HG03457 (cell line): ENCODE results near the gene PRTFDC1.
"Not testable (repeated sequence)": the region's sequence is repeated elsewhere in the genome, so short reads cannot be mapped to it uniquely, and the experiment has no call there.

Source experiments
- ATAC-seq: cut with Tn5 transposase; IDR thresholded peaks from one replicate; pipeline ENCODE4 v1.9.1; 2021; ENCODE audit warnings: moderate number of reproducible peaks; ENCODE audit not compliant: unreplicated experiment

PRTFDC1 gene

GRCh38 chr10:24935504-24936292 is 16.7 kb downstream of the PRTFDC1 start:
- ATAC-seq: no peak

- ATAC-seq: no peak
These were observed 21.2 kb downstream of the PRTFDC1 start for GRCh38 chr10:24931236-24931635.

- no peak for ATAC-seq
These were observed 22.0 kb downstream of the PRTFDC1 start for GRCh38 chr10:24930427-24930826.

GRCh38 chr10:24929904-24930303 is 22.5 kb downstream of the PRTFDC1 start:
- ATAC-seq: no peak

- ATAC-seq: no peak
These were observed 23.3 kb downstream of the PRTFDC1 start for GRCh38 chr10:24929056-24929544.

- no peak for ATAC-seq
These were observed 24.2 kb downstream of the PRTFDC1 start for GRCh38 chr10:24928163-24928562.

- no peak for ATAC-seq
These were observed 25.8 kb downstream of the PRTFDC1 start for GRCh38 chr10:24926557-24926956.

- no peak for ATAC-seq
These were observed 26.6 kb downstream of the PRTFDC1 start for GRCh38 chr10:24925799-24926198.

GRCh38 chr10:24924483-24924882 is 27.9 kb downstream of the PRTFDC1 start:
- not testable (repeated sequence) for ATAC-seq

GRCh38 chr10:24922222-24922868 is 30.1 kb downstream of the PRTFDC1 start:
- not testable (repeated sequence) for ATAC-seq

GRCh38 chr10:24920907-24921881 is 31.2 kb downstream of the PRTFDC1 start:
- peak; percentile 79 for ATAC-seq

GRCh38 chr10:24920192-24920591 is 32.2 kb downstream of the PRTFDC1 start:
- not testable (repeated sequence) for ATAC-seq

GRCh38 chr10:24919629-24920028 is 32.8 kb downstream of the PRTFDC1 start:
- not testable (repeated sequence) for ATAC-seq

GRCh38 chr10:24917979-24918378 is 34.4 kb downstream of the PRTFDC1 start:
- no peak for ATAC-seq

- ATAC-seq: no peak
These were observed 34.9 kb downstream of the PRTFDC1 start for GRCh38 chr10:24917493-24917892.

- no peak for ATAC-seq
These were observed 36.0 kb downstream of the PRTFDC1 start for GRCh38 chr10:24916365-24916764.

GRCh38 chr10:24915304-24915703 is 37.1 kb downstream of the PRTFDC1 start:
- no peak for ATAC-seq

GRCh38 chr10:24914148-24914547 is 38.3 kb downstream of the PRTFDC1 start:
- ATAC-seq: no peak

GRCh38 chr10:24912215-24912614 is 40.2 kb downstream of the PRTFDC1 start:
- no peak for ATAC-seq

- no peak for ATAC-seq
These were observed 41.4 kb downstream of the PRTFDC1 start for GRCh38 chr10:24911029-24911428.

- ATAC-seq: no peak
These were observed 41.8 kb downstream of the PRTFDC1 start for GRCh38 chr10:24910574-24910973.
